SU-DHL-6 (cell line): ENCODE data around the gene OSBPL10.
A peak's percentile ranks its signal among the peaks of the same experiment; 100 is the strongest.

ENCODE experiments used
- H2AFZ ChIP-seq: fragments of 200-600 bp; sonication (generic); 2 replicates; pipeline ENCODE4 v1.6.1; 2014; ENCODE audit warnings: low read depth, mild to moderate bottlenecking, moderate library complexity, mixed read lengths, antibody characterized with exemption, low read length; ENCODE audit not compliant: severe bottlenecking
- H3F3A ChIP-seq: fragments of 200-600 bp; shearing (Covaris generic); 2 replicates; pipeline ENCODE4 v1.6.0; 2016; ENCODE audit warnings: antibody characterized with exemption, mild to moderate bottlenecking; ENCODE audit not compliant: insufficient read depth
- H3K27ac ChIP-seq: fragments of 200-600 bp; sonication (generic); 2 replicates; pipeline ENCODE4 v1.5.1; 2016; ENCODE audit warnings: low read depth, mild to moderate bottlenecking, low read length, moderate library complexity, mixed read lengths
- H3K27me3 ChIP-seq: fragments of 200-600 bp; sonication (generic), shearing (Covaris generic); 2 replicates; pipeline ENCODE4 v1.6.0; 2014; ENCODE audit warnings: mild to moderate bottlenecking, low read length
- H3K36me3 ChIP-seq: fragments of 200-600 bp; sonication (generic); 2 replicates; pipeline ENCODE4 v1.6.1; 2014; ENCODE audit warnings: mild to moderate bottlenecking, low read length, mixed read lengths
- H3K4me2 ChIP-seq: fragments of 300-600, 200-600 bp; shearing (Covaris generic), sonication (generic); 2 replicates; pipeline ENCODE4 v1.6.0; 2014; ENCODE audit warnings: low read length, low read depth, mild to moderate bottlenecking; ENCODE audit not compliant: poor library complexity, severe bottlenecking
- H3K4me3 ChIP-seq: fragments of 200-600 bp; sonication (generic); 2 replicates; pipeline ENCODE4 v1.5.1; 2014; ENCODE audit warnings: antibody characterized with exemption, low read length, mild to moderate bottlenecking, mixed read lengths; ENCODE audit not compliant: insufficient read depth, poor library complexity, severe bottlenecking
- H3K79me2 ChIP-seq: fragments of 200-600 bp; sonication (generic); 2 replicates; pipeline ENCODE4 v1.6.1; 2014; ENCODE audit warnings: mild to moderate bottlenecking, low read length, moderate library complexity; ENCODE audit not compliant: insufficient read depth
- H3K9ac ChIP-seq: fragments of 200-600 bp; sonication (generic); 2 replicates; pipeline ENCODE4 v1.7.0; 2014; ENCODE audit warnings: mild to moderate bottlenecking, low read length
- H3K9me2 ChIP-seq: fragments of 200-600 bp; sonication (generic); replicated peaks from 2 replicates; pipeline ENCODE4 v1.6.1; 2014; ENCODE audit warnings: low read length; ENCODE audit not compliant: insufficient read depth
- H3K9me3 ChIP-seq: fragments of 200-600 bp; sonication (generic); 2 replicates; pipeline ENCODE4 v1.6.1; 2014; ENCODE audit warnings: low read length, mixed read lengths; ENCODE audit not compliant: insufficient read depth
- H4K20me1 ChIP-seq: fragments of 200-600 bp; sonication (generic); 2 replicates; pipeline ENCODE4 v1.6.1; 2014; ENCODE audit warnings: low read depth, mild to moderate bottlenecking, antibody characterized with exemption, low read length, moderate library complexity, mixed read lengths
- EZH2phosphoT487 ChIP-seq: fragments of 200-600 bp; sonication (generic), shearing (Covaris generic); conservative IDR thresholded peaks from 2 replicates; pipeline ENCODE4 v1.6.1; 2018; ENCODE audit warnings: mild to moderate bottlenecking, antibody characterized with exemption, low read length, moderate library complexity, mixed read lengths
- TF ChIP-seq, protein P1 (sequence below): fragments of 200-600 bp; sonication (generic); IDR thresholded peaks from one replicate; pipeline ENCODE4 v1.5.1; 2017; ENCODE audit warnings: antibody characterized with exemption, mild to moderate bottlenecking, low read length, moderate library complexity; ENCODE audit not compliant: insufficient read depth, poor library complexity, severe bottlenecking

Gene OSBPL10

DNA sequence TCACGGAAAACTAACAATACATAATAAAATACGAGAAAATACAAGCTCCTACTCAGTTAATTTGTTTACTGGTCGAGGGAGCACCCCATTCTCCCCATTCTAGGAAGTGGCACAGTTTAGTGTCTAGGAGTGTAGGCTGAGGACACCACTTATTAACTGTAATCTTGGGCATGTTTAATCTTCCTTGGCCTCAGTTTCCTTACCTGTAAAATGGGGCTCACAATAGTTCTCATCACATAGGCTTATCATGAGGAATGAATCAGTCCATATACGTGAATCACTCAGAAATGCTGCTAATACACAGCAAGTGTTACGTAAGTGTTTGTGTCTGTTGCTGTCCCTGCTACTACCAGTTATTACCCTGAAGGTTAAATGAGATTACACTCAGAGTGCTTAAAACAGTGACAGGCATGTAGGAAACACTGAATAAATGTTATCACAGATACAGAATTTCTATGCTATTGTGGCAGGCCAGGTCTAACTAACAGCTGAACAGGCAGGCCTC lies 210.2 kb downstream of the OSBPL10 start:
- Histone ChIP-seq H3F3A (no peaks in the 10 kb centered on the region), H3K9me3 (no peaks in the 10 kb centered on the region), H3K4me3 (no peak overlapping the region)

DNA sequence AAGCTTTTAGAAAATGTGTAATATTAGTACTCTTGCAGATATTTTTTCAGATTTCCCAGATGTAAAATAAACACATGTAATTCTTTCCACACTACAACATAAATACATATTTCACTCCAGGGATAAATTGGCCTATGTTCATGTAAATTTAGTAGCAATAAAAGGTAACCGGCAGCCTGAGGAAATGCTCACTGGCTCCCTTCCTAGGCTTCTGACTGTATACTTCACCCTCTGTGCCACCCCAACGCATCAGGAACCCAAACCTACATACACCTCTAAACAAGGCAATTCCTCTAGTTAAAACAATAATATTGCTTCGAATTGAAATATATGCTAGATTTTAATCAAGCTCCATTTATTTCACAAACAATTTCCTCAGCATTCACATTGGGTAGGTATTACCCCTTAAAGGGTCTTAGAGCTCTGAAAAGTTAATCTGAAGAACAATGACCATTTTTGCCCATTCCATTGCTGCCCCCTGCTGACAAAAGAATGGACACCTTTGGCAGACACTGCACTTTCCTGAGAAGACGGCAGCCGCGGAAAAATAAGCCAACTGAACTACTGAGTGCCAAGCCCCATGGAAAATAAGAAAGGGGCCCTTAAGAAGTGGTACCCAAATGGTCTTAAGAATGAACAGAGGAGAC lies 212.5 kb downstream of the OSBPL10 start:
- Histone ChIP-seq H3K9me2 (no peaks in the 10 kb centered on the region), H3K4me3 (no peak overlapping the region), H3K27ac (no peak overlapping the region), H3K79me2 (peaks cover 94% of the 10 kb centered on the region), H3K36me3 (no peaks in the 10 kb centered on the region; the same call in 1 of the 2 replicates), H2AFZ (no peak overlapping the region), H3F3A (no peaks in the 10 kb centered on the region), H3K27me3 (no peaks in the 10 kb centered on the region), H3K9ac (no peak overlapping the region), H4K20me1 (no peaks in the 10 kb centered on the region), H3K4me2 (no peak overlapping the region), H3K9me3 (no peaks in the 10 kb centered on the region)
- TF ChIP-seq, protein P1, sequence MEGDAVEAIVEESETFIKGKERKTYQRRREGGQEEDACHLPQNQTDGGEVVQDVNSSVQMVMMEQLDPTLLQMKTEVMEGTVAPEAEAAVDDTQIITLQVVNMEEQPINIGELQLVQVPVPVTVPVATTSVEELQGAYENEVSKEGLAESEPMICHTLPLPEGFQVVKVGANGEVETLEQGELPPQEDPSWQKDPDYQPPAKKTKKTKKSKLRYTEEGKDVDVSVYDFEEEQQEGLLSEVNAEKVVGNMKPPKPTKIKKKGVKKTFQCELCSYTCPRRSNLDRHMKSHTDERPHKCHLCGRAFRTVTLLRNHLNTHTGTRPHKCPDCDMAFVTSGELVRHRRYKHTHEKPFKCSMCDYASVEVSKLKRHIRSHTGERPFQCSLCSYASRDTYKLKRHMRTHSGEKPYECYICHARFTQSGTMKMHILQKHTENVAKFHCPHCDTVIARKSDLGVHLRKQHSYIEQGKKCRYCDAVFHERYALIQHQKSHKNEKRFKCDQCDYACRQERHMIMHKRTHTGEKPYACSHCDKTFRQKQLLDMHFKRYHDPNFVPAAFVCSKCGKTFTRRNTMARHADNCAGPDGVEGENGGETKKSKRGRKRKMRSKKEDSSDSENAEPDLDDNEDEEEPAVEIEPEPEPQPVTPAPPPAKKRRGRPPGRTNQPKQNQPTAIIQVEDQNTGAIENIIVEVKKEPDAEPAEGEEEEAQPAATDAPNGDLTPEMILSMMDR = peak; percentile 13
- TF ChIP-seq EZH2phosphoT487 = no peak

More for the DNA sequence above, 210.2 kb downstream of the OSBPL10 start:
- H3K27ac ChIP-seq = no peak overlapping the region
- TF ChIP-seq, protein P1 = no peak
- TF ChIP-seq EZH2phosphoT487 = no peak
- H3K4me2 ChIP-seq = no peak overlapping the region
- no peaks in the 10 kb centered on the region for H3K27me3 ChIP-seq
- no peak overlapping the region for H3K9ac ChIP-seq
- no peaks in the 10 kb centered on the region; the same call in 1 of the 2 replicates for H3K36me3 ChIP-seq
- no peaks in the 10 kb centered on the region for H3K9me2 ChIP-seq
- H4K20me1 ChIP-seq = no peaks in the 10 kb centered on the region
- peaks cover 83% of the 10 kb centered on the region for H3K79me2 ChIP-seq
- no peak overlapping the region for H2AFZ ChIP-seq

DNA sequence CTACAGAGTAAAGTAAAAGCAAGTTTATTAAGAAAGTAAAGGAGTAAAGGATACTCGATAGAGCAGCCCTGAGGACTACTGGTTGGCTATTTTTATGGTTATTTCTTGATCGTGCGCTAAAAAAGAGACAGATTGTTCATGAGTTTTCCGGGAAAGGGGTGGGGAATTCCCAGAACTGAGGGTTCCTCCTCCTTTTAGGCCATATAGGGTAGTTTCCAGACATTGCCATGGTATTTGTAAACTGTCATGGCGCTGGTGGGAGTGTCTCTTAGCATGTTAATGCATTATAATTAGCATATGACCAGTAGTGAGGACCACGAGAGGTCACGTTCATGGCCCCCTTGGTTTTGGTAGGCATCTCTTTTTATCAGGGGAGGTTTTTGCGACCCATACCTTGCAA lies 213.1 kb downstream of the OSBPL10 start:
- no peaks in the 10 kb centered on the region for H3K27me3 ChIP-seq
- no peaks in the 10 kb centered on the region; the same call in 1 of the 2 replicates for H3K36me3 ChIP-seq
- peaks cover 94% of the 10 kb centered on the region for H3K79me2 ChIP-seq
- TF ChIP-seq, protein P1 = no peak
- no peak for TF ChIP-seq EZH2phosphoT487
- no peak overlapping the region for H3K4me2 ChIP-seq
- no peaks in the 10 kb centered on the region for H3K9me3 ChIP-seq
- H2AFZ ChIP-seq = no peak overlapping the region
- no peaks in the 10 kb centered on the region for H3K9me2 ChIP-seq
- no peaks in the 10 kb centered on the region for H4K20me1 ChIP-seq
- no peaks in the 10 kb centered on the region for H3F3A ChIP-seq
- H3K4me3 ChIP-seq = no peak overlapping the region
- H3K27ac ChIP-seq = no peak overlapping the region
- no peak overlapping the region for H3K9ac ChIP-seq
